K562 (cell line): ENCODE measurements around the gene HMGXB3. TPM values are rescaled to one million over a fixed set of nuclear protein-coding genes. Genes with fewer than 3 reads are reported as not detected.
A peak's percentile ranks its signal among the peaks of the same experiment; 100 is the strongest.

Source experiments
- ATAC-seq: fragments of 200-7000 bp; cut with Tn5 transposase; 3 replicates; pipeline ENCODE4 v1.9.1; 2020; ENCODE audit warnings: moderate library complexity
- BruUV-seq: library from RNA; stranded (reverse); fragments of 400-500 nt; replicated peaks from 2 replicates; lab custom pipeline; 2021; lab: Mats Ljungman, UMichigan
- CTCF ChIA-PET: fragments of 300-600 bp; formaldehyde crosslinking; extraction: SDS; loops from one replicate; lab custom pipeline; 2021; ENCODE audit warnings: low intra/inter-chr PET ratio; lab: Yijun Ruan, JAX
- POLR2A ChIA-PET: fragments of 300-600, 350-650 bp; sonication (Branson Sonifier 250); formaldehyde crosslinking; extraction: SDS; loops from one replicate; lab custom pipeline; 2021; ENCODE audit warnings: antibody characterized with exemption, inconsistent platforms; lab: Yijun Ruan, JAX
- DNase-seq, 4 experiments: peaks; one replicate each; pipeline versions ENCODE4 v3.0.0 to v3.0.0-alpha.2; 2011 to 2018; ENCODE audit warnings: low spot score in 3 of 4, mixed read lengths in 3 of 4; ENCODE audit errors: extremely low read depth in 1 of 4
- FAIRE-seq: peaks from 2 replicates; lab custom pipeline; 2011; peaks lifted over from hg19 to GRCh38; lab: Jason Lieb, UNC
- H2AFZ ChIP-seq: 2 replicates; pipeline ENCODE4 v1.6.0; 2011; ENCODE audit warnings: low read depth, low read length, control low read depth, inconsistent platforms
- H3K27ac ChIP-seq: fragments of 200-600 bp; 3 replicates; pipeline ENCODE4 v1.8.0; 2011; ENCODE audit warnings: low read depth, mild to moderate bottlenecking, control low read depth, inconsistent platforms, low read length, moderate library complexity, mixed read lengths; ENCODE audit errors: extremely low read depth
- H3K27me3 ChIP-seq, 2 experiments: fragments of 300-600 bp in 1 of 2; 2 replicates in 1 of 2; 3 replicates in 1 of 2; pipeline versions ENCODE4 v1.6.0 to v1.8.0; 2011; ENCODE audit warnings: inconsistent platforms in 2 of 2, low read length in 2 of 2, mild to moderate bottlenecking in 1 of 2, mixed read lengths in 1 of 2, moderate library complexity in 1 of 2; ENCODE audit not compliant: control insufficient read depth in 2 of 2, insufficient read depth in 2 of 2
- H3K36me3 ChIP-seq: fragments of 300-600 bp; 3 replicates; pipeline ENCODE4 v1.8.0; 2011; ENCODE audit warnings: mild to moderate bottlenecking, low read length, inconsistent platforms; ENCODE audit not compliant: control insufficient read depth, insufficient read depth
- H3K4me1 ChIP-seq, 2 experiments: fragments of 200-600 bp in 1 of 2; replicated peaks in 1 of 2; 2 replicates in 1 of 2; 3 replicates in 1 of 2; pipeline versions ENCODE4 v1.5.1 to v1.8.0; 2011; ENCODE audit warnings: inconsistent platforms in 2 of 2, low read length in 2 of 2, mild to moderate bottlenecking in 1 of 2, mixed read lengths in 1 of 2, moderate library complexity in 1 of 2; ENCODE audit not compliant: control insufficient read depth in 2 of 2, insufficient read depth in 2 of 2
- H3K4me2 ChIP-seq: 2 replicates; pipeline ENCODE4 v1.6.1; 2011; ENCODE audit warnings: low read length, control low read depth, inconsistent platforms, mixed read lengths; ENCODE audit not compliant: insufficient read depth
- H3K4me3 ChIP-seq: fragments of 200-600 bp; sonication (generic), shearing (Covaris generic); 2 replicates; pipeline ENCODE4 v1.5.1; 2016; ENCODE audit warnings: control low read depth, inconsistent platforms
- H3K79me2 ChIP-seq: fragments of 200-600 bp; 3 replicates; pipeline ENCODE4 v1.8.0; 2011; ENCODE audit warnings: low read length, inconsistent platforms; ENCODE audit not compliant: control insufficient read depth, insufficient read depth
- H3K9ac ChIP-seq, 2 experiments: 2 replicates each; pipeline versions ENCODE4 v1.6.0 to v1.6.1; 2011; ENCODE audit warnings: low read depth in 2 of 2, low read length in 2 of 2, control low read depth in 1 of 2, inconsistent platforms in 1 of 2, mild to moderate bottlenecking in 1 of 2, mixed read lengths in 1 of 2; ENCODE audit not compliant: insufficient read depth in 1 of 2
- H3K9me1 ChIP-seq: one replicate; pipeline ENCODE4 v1.6.0; 2011; ENCODE audit warnings: inconsistent platforms, mild to moderate bottlenecking, low read length, moderate library complexity; ENCODE audit not compliant: control insufficient read depth, insufficient read depth
- H3K9me3 ChIP-seq: replicated peaks from 2 replicates; pipeline ENCODE4 v1.5.1; 2011; ENCODE audit warnings: low read depth, low read length, inconsistent platforms; ENCODE audit not compliant: control insufficient read depth, insufficient read depth
- H4K20me1 ChIP-seq: replicated peaks from 2 replicates; pipeline ENCODE4 v1.6.1; 2011; ENCODE audit warnings: low read length, inconsistent platforms, mixed read lengths; ENCODE audit not compliant: control insufficient read depth, insufficient read depth
- C11orf30 ChIP-seq: fragments of 450-650 bp; IDR thresholded peaks from 2 replicates; pipeline ENCODE4 v1.6.1; 2016; ENCODE audit warnings: low read depth, mild to moderate bottlenecking
- DIDO1 ChIP-seq: fragments of 450-650 bp; IDR thresholded peaks from 2 replicates; pipeline ENCODE4 v1.6.1; 2016; ENCODE audit warnings: low read depth, missing biosample characterization, missing genetic modification characterization
- EGR1 ChIP-seq: fragments of 450-650 bp; conservative IDR thresholded peaks from 2 replicates; pipeline ENCODE4 v1.6.1; 2017; ENCODE audit warnings: mild to moderate bottlenecking
- FOXK2 ChIP-seq, 2 experiments: fragments of 450-650 bp; IDR thresholded peaks in 1 of 2; conservative IDR thresholded peaks in 1 of 2; 2 replicates each; pipeline ENCODE4 v1.6.1; 2016; ENCODE audit warnings: low read depth in 2 of 2, mild to moderate bottlenecking in 1 of 2
- HNRNPL ChIP-seq: fragments of 200-400 bp; formaldehyde crosslinking; IDR thresholded peaks from 2 replicates; pipeline ENCODE4 v1.6.1; 2017; ENCODE audit warnings: low read depth, mild to moderate bottlenecking, low read length
- KLF1 ChIP-seq: fragments of 450-650 bp; IDR thresholded peaks from 2 replicates; pipeline ENCODE4 v1.6.1; 2016; ENCODE audit warnings: missing genetic modification characterization, missing compliant biosample characterization
- NCOA1 ChIP-seq: fragments of 450-650 bp; IDR thresholded peaks from 2 replicates; pipeline ENCODE4 v1.6.1; 2016; ENCODE audit warnings: low read depth
- WHSC1 ChIP-seq: IDR thresholded peaks from one replicate; pipeline ENCODE4 v1.6.1; 2012; ENCODE audit warnings: low read length, control low read depth, inconsistent platforms
- ZKSCAN3 ChIP-seq: fragments of 250-450 bp; sonication (Bioruptor Pico); IDR thresholded peaks from 2 replicates; pipeline ENCODE4 v1.4.0; 2020
- ZNF316 ChIP-seq: fragments of 450-650 bp; IDR thresholded peaks from 2 replicates; pipeline ENCODE4 v1.6.1; 2016
- ZNF707 ChIP-seq: fragments of 250-450 bp; sonication (Bioruptor Pico); conservative IDR thresholded peaks from 2 replicates; pipeline ENCODE4 v1.8.0; 2022; ENCODE audit warnings: inconsistent platforms, mild to moderate bottlenecking, moderate library complexity
- WGBS: fragments of 100-300 bp; shearing (Covaris generic); methylation state at CpG from one replicate; pipeline ENCODE4 v1.1.6; 2016; ENCODE audit warnings: low coverage, mixed read lengths; ENCODE audit not compliant: insufficient coverage; ENCODE audit errors: missing lambda C conversion rate; 5-methylcytosine and 5-hydroxymethylcytosine counted together
- in situ Hi-C: fragments of 300-500 bp; cut with MboI; formaldehyde crosslinking; loops from 4 replicates; pipeline ENCODE4 v1.15.0; 2018; ENCODE audit warnings: inconsistent platforms, mixed read lengths
- intact Hi-C: fragments of 100-400 bp; cut with micrococcal nuclease; formaldehyde crosslinking; loops from 2 replicates; pipeline ENCODE4 v1.14.2; 2022
- polyA plus RNA-seq, 8 experiments: library from polyadenylated mRNA; depleted of rRNA in 4 of 8; stranded (reverse) in 5 of 8; unstranded in 3 of 8; fragments of >200 nt; fragmentation: Nextera tagmentation in 2 of 8; fragmentation: Illumina TruSeq in 1 of 8; extraction: Ambion mirVana in 2 of 8; extraction: Trizol in 1 of 8; gene quantifications; 2 replicates each; pipeline versions ENCODE4 v1.2.1 to v1.2.3, GENCODE V29; 2011 to 2014; ENCODE audit warnings: inconsistent platforms in 1 of 8, missing spikeins in 1 of 8
- total RNA-seq, 7 experiments: library from RNA; depleted of rRNA in 6 of 7; stranded (reverse); fragments of >200 nt in 6 of 7; fragmentation: Illumina TruSeq in 2 of 7; extraction: Trizol in 2 of 7; gene quantifications; 2 replicates each; pipeline versions ENCODE4 v1.2.1 to v1.2.3, GENCODE V29; 2011 to 2021; ENCODE audit warnings: low replicate concordance in 1 of 7
- TF ChIP-seq, protein P1 (sequence below): fragments of 150-350 bp; IDR thresholded peaks from 2 replicates; pipeline ENCODE4 v1.6.1; 2014; ENCODE audit warnings: low read depth, mild to moderate bottlenecking, low read length, borderline replicate concordance
- TF ChIP-seq, protein P2 (sequence below): sonication (generic); formaldehyde crosslinking; IDR thresholded peaks from 2 replicates; pipeline ENCODE4 v1.8.0; 2023; ENCODE audit warnings: mild to moderate bottlenecking, missing genetic modification reagents

The HMGXB3 gene
- total and polyA plus RNA-seq, 9 of the 15 experiments (the other 6 are each of a cell fraction or from before 2014, with no cell fraction given) = 1.8 to 44.1 (median 32.2) TPM

DNA sequence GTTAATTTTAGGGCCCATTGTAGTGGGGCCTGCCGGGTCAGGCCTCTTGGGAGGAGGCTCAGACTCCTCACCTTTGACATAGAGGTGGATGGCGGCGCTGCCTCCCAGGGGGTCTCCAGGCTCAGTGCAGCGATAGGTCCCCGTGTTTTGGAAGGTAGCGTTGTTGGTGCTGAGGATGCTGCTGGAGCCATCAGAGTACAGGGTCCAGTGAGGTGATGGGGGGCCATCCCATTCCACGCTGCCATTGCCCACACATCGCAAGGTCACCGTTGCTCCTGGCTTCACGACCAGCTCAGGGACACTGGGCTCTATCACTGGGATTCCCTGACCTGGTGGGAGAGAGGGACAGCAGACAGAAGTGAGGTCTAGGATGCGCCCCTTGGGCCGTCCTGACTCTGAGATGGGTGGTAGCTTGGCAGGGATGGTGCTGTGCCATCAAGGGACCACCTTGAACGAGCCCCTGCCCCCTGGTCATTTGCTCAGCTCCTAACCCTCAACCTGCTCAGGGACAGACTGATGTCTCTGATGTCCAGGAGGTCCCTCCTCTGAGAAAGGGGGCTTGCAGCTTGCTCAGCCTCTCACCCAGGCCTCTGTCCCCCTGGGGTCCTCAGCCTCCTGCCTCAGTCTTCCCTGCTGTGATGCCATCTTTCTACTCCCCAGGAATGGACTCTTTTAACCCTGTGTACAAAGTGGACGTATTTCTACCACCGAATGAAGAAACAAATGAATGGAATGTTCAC is 80.3 kb downstream of the HMGXB3 start (continued):
- TF ChIP-seq, protein P1, sequence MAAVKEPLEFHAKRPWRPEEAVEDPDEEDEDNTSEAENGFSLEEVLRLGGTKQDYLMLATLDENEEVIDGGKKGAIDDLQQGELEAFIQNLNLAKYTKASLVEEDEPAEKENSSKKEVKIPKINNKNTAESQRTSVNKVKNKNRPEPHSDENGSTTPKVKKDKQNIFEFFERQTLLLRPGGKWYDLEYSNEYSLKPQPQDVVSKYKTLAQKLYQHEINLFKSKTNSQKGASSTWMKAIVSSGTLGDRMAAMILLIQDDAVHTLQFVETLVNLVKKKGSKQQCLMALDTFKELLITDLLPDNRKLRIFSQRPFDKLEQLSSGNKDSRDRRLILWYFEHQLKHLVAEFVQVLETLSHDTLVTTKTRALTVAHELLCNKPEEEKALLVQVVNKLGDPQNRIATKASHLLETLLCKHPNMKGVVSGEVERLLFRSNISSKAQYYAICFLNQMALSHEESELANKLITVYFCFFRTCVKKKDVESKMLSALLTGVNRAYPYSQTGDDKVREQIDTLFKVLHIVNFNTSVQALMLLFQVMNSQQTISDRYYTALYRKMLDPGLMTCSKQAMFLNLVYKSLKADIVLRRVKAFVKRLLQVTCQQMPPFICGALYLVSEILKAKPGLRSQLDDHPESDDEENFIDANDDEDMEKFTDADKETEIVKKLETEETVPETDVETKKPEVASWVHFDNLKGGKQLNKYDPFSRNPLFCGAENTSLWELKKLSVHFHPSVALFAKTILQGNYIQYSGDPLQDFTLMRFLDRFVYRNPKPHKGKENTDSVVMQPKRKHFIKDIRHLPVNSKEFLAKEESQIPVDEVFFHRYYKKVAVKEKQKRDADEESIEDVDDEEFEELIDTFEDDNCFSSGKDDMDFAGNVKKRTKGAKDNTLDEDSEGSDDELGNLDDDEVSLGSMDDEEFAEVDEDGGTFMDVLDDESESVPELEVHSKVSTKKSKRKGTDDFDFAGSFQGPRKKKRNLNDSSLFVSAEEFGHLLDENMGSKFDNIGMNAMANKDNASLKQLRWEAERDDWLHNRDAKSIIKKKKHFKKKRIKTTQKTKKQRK = no peak
- TF ChIP-seq ZNF707 (CRISPR knock-in tag) (no peak), WHSC1 (no peak)

DNA sequence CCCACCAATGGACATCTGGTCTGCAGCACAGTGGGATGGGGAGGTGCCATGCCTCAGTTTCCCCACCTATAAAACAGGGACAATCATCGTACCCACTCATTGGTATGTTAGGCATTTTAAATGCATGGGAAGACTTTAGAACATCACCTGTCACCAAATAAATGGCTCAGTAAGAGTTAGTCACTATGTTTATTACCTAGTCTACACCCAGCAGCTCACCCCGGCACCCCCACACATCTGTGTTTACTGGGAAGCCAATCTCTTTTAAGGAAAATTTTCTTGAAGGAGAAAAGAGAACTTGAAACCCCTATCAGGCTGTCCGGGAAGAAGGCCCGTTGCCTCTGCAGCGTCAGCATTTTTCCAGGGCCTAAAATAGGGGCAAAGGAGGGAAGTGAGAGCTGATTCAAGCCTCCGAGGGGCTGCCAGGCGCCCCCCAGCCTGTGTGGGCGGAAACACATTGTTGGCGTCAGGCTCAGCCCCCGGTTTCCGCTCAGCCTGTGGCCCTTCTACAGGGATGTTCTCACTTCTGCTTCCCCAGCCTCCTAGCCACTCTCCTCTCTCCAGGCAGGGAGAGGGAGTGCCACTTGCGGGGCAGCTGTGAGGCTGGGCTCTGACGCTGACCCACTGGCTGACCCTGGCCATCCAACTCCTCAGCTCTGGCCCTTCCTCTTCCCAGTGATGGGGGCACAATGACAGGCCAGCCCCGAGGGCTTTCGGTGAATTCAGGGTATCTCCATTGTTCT is 81.2 kb downstream of the HMGXB3 start:
- peak; percentile 29; the same call in 1 of the 3 replicates for ATAC-seq
- Histone ChIP-seq H3K9ac (peak overlapping the region in 1 of 2 experiments; percentile 28; a peak in 1 of 4 replicates), H4K20me1 (peaks cover 12% of the 10 kb centered on the region; the same call in 1 of the 2 replicates), H3K79me2 (no peaks in the 10 kb centered on the region), H2AFZ (no peak overlapping the region), H3K4me1 (peaks cover 0 to 7% of the 10 kb centered on the region in 2 experiments; a peak in 2 of 5 replicates), H3K9me3 (no peaks in the 10 kb centered on the region), H3K4me2 (no peak overlapping the region), H3K27ac (no peak overlapping the region), H3K27me3 (peaks cover 39 to 90% of the 10 kb centered on the region in 2 experiments), H3K36me3 (no peaks in the 10 kb centered on the region), H3K4me3 (no peak overlapping the region), H3K9me1 (no peaks in the 10 kb centered on the region)
- BruUV-seq = no TSS peak
- in situ Hi-C loops = no loop called here
- ChIA-PET POLR2A (interaction anchor here (0.7 to 1.3 kb wide), 2 partner anchors 14 to 229 kb away, joined by 4 to 6 read pairs; no protein-coding TSS in a partner anchor), CTCF (no interaction called here)
- intact Hi-C loops = no loop called here
- 5% methylated on average over 15 of the region's 15 CpGs for WGBS
- no peak for DNase-seq
- no peak for FAIRE-seq
- TF ChIP-seq, protein P2, sequence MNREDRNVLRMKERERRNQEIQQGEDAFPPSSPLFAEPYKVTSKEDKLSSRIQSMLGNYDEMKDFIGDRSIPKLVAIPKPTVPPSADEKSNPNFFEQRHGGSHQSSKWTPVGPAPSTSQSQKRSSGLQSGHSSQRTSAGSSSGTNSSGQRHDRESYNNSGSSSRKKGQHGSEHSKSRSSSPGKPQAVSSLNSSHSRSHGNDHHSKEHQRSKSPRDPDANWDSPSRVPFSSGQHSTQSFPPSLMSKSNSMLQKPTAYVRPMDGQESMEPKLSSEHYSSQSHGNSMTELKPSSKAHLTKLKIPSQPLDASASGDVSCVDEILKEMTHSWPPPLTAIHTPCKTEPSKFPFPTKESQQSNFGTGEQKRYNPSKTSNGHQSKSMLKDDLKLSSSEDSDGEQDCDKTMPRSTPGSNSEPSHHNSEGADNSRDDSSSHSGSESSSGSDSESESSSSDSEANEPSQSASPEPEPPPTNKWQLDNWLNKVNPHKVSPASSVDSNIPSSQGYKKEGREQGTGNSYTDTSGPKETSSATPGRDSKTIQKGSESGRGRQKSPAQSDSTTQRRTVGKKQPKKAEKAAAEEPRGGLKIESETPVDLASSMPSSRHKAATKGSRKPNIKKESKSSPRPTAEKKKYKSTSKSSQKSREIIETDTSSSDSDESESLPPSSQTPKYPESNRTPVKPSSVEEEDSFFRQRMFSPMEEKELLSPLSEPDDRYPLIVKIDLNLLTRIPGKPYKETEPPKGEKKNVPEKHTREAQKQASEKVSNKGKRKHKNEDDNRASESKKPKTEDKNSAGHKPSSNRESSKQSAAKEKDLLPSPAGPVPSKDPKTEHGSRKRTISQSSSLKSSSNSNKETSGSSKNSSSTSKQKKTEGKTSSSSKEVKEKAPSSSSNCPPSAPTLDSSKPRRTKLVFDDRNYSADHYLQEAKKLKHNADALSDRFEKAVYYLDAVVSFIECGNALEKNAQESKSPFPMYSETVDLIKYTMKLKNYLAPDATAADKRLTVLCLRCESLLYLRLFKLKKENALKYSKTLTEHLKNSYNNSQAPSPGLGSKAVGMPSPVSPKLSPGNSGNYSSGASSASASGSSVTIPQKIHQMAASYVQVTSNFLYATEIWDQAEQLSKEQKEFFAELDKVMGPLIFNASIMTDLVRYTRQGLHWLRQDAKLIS (CRISPR knock-in tag) = no peak
- TF ChIP-seq HNRNPL (no peak), NCOA1 (no peak), EGR1 (peak; percentile 52), ZKSCAN3 (CRISPR knock-in tag) (no peak), FOXK2 (conservative IDR thresholded peaks at IDR 0.05 in 1 of 2, IDR thresholded peaks at IDR 0.05 in 1 of 2; ENCODE audit: low read depth in 2 of 2) (no peak), DIDO1 (tag) (no peak), ZNF316 (peak; percentile 89), C11orf30 (peak; percentile 85), KLF1 (no peak)
